Erythroblast (primary cell): ENCODE results near the gene NBPF11.
"Not testable (repeated sequence)": the region's sequence is repeated elsewhere in the genome, so short reads cannot be mapped to it uniquely, and the experiment has no call there.

Source experiments
- GATA1 ChIP-seq: IDR thresholded peaks from 2 replicates; pipeline ENCODE4 v1.6.1; 2011; ENCODE audit warnings: low read depth, mild to moderate bottlenecking, control low read depth, low read length, moderate library complexity
- POLR2A ChIP-seq: IDR thresholded peaks from 2 replicates; pipeline ENCODE4 v1.6.1; 2011; ENCODE audit warnings: mild to moderate bottlenecking, low read length

DNA sequence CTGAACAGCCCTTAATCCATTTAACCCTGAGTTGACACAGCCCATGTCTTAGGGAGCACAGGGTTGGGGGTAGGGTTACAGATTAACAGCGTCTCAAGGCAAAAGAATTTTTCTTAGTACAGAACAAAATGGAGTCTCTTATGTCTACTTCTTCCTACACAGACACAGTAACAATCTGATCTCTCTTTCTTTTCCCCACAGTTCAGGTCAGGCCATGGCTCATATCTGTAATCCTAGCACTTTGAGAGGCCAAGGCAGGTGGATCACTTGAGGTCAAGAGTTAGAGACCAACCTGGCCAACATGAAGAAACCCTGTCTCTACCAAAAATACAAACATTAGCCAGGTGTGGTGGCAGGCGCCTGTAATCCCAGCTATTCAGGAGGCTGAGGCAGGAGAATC, 13.5 kb downstream of the NBPF11 start:
- not testable (repeated sequence) for TF ChIP-seq POLR2A, GATA1
